Esophagus squamous epithelium (tissue), 4 donors: ENCODE measurements around the gene LAPTM4A. TPM values are rescaled to one million over a fixed set of nuclear protein-coding genes. Genes with fewer than 3 reads are reported as not detected.

Source experiments
- total RNA-seq, 4 donors: library from RNA; depleted of rRNA; stranded (reverse); fragments of >200 nt; gene quantifications; one replicate each; pipeline ENCODE4 v1.1.0, GENCODE V29; 2016

The LAPTM4A gene
- total RNA-seq, 4 donors from 2014 or later, result 71.0 to 144 (median 98.2) TPM

Other genes starting within 250 kb of the LAPTM4A start
- 10 to 100 TPM in 1 of 4 donors, 1 to 10 TPM in 3; 5.2 to 15.8 (median 7.2) TPM for gene TTC32, start 149.6 kb downstream of the LAPTM4A start, total RNA-seq
- gene WDR35, start 61.5 kb downstream of the LAPTM4A start, total RNA-seq, result 1 to 10 TPM in 3 of 4 donors, under 1 TPM in 1; 0.83 to 7.2 (median 4.5) TPM
- gene MATN3, start 39.0 kb downstream of the LAPTM4A start, total RNA-seq, result 1 to 10 TPM in 1 of 4 donors, under 1 TPM in 2, not detected in 1; 0.45 to 1.3 (median 0.92) TPM
- gene SDC1, start 173.5 kb upstream of the LAPTM4A start, total RNA-seq, result 100 to 1,000 TPM; 355 to 757 (median 496) TPM